GF-D8 (cell line): Measurements from ENCODE around the gene SPIB.
"Not testable (repeated sequence)": the region's sequence is repeated elsewhere in the genome, so short reads cannot be mapped to it uniquely, and the experiment has no call there.

Experiments
- DNase-seq: peaks from one replicate; lab custom pipeline; 2025; lab: John Stamatoyannopoulos, UW

The SPIB gene

GRCh38 chr19:50439130-50439529 lies 20.4 kb downstream of the SPIB start:
- not testable (repeated sequence) for DNase-seq

- no peak for DNase-seq
Measured at GRCh38 chr19:50444059-50444458, 25.3 kb downstream of the SPIB start.

- DNase-seq = no peak
Measured at GRCh38 chr19:50447053-50447452, 28.3 kb downstream of the SPIB start.

GRCh38 chr19:50447750-50448149 lies 29.0 kb downstream of the SPIB start:
- DNase-seq = no peak

- no peak for DNase-seq
Measured at GRCh38 chr19:50449236-50449899, 30.6 kb downstream of the SPIB start.

GRCh38 chr19:50450369-50451222 lies 31.9 kb downstream of the SPIB start:
- DNase-seq = no peak

GRCh38 chr19:50451223-50451534 lies 32.4 kb downstream of the SPIB start:
- DNase-seq = no peak

- no peak for DNase-seq
Measured at GRCh38 chr19:50453243-50453642, 34.5 kb downstream of the SPIB start.

- no peak for DNase-seq
Measured at GRCh38 chr19:50455992-50456391, 37.3 kb downstream of the SPIB start.

- no peak for DNase-seq
Measured at GRCh38 chr19:50457300-50457699, 38.6 kb downstream of the SPIB start.

GRCh38 chr19:50458396-50459066 lies 39.8 kb downstream of the SPIB start:
- DNase-seq = no peak

- DNase-seq = no peak
Measured at GRCh38 chr19:50459067-50459456, 40.3 kb downstream of the SPIB start.

GRCh38 chr19:50459638-50460037 lies 40.9 kb downstream of the SPIB start:
- DNase-seq = no peak

- no peak for DNase-seq
Measured at GRCh38 chr19:50460161-50460765, 41.5 kb downstream of the SPIB start.

- no peak for DNase-seq
Measured at GRCh38 chr19:50461066-50461875, 42.5 kb downstream of the SPIB start.

- DNase-seq = no peak
Measured at GRCh38 chr19:50462970-50463369, 44.2 kb downstream of the SPIB start.

- no peak for DNase-seq
Measured at GRCh38 chr19:50464348-50464747, 45.6 kb downstream of the SPIB start.

GRCh38 chr19:50465000-50465399 lies 46.3 kb downstream of the SPIB start:
- no peak for DNase-seq

GRCh38 chr19:50465986-50466705 lies 47.4 kb downstream of the SPIB start:
- DNase-seq = no peak

GRCh38 chr19:50466706-50467039 lies 47.9 kb downstream of the SPIB start:
- DNase-seq = no peak

GRCh38 chr19:50467566-50467965 lies 48.8 kb downstream of the SPIB start:
- DNase-seq = no peak
